Endodermal cell (in vitro differentiated cells): ENCODE results near the gene FAM149A. TPM values are rescaled to one million over a fixed set of nuclear protein-coding genes. Genes with fewer than 3 reads are reported as not detected.
A peak's percentile ranks its signal among the peaks of the same experiment; 100 is the strongest.

Source experiments
- DNase-seq: peaks from one replicate; pipeline ENCODE4 v3.0.0-alpha.2; 2017
- H3K27ac ChIP-seq: 2 replicates; pipeline ENCODE4 v1.5.1; 2013; ENCODE audit warnings: mild to moderate bottlenecking, low read depth, low read length, moderate library complexity
- H3K27me3 ChIP-seq: 2 replicates; pipeline ENCODE4 v1.6.1; 2013; ENCODE audit warnings: mild to moderate bottlenecking, low read length, moderate library complexity; ENCODE audit not compliant: insufficient read depth, control insufficient read depth, poor library complexity, severe bottlenecking
- H3K36me3 ChIP-seq: 2 replicates; pipeline ENCODE4 v1.7.0; 2013; ENCODE audit warnings: mild to moderate bottlenecking, low read length, moderate library complexity; ENCODE audit not compliant: control insufficient read depth, insufficient read depth
- H3K4me1 ChIP-seq: one replicate; pipeline ENCODE4 v1.7.0; 2013; ENCODE audit warnings: low read length; ENCODE audit not compliant: control insufficient read depth, insufficient read depth
- H3K4me3 ChIP-seq: 2 replicates; pipeline ENCODE4 v1.5.1; 2013; ENCODE audit warnings: mild to moderate bottlenecking, low read length, moderate library complexity
- H3K9ac ChIP-seq: 2 replicates; pipeline ENCODE4 v1.6.1; 2013; ENCODE audit warnings: mild to moderate bottlenecking, low read length, moderate library complexity; ENCODE audit not compliant: poor library complexity, severe bottlenecking; ENCODE audit errors: extremely low read depth
- H3K9me3 ChIP-seq: 2 replicates; pipeline ENCODE4 v1.6.1; 2013; ENCODE audit warnings: mild to moderate bottlenecking, low read length, moderate library complexity; ENCODE audit not compliant: control insufficient read depth
- H3K27ac Mint-ChIP-seq: 2 replicates; pipeline ENCODE4 v1.8.0; 2020; ENCODE audit warnings: mixed read lengths
- H3K27me3 Mint-ChIP-seq: 2 replicates; pipeline ENCODE4 v1.8.0; 2021; ENCODE audit warnings: mild to moderate bottlenecking, mixed read lengths; ENCODE audit not compliant: insufficient read depth
- H3K36me3 Mint-ChIP-seq: 2 replicates; pipeline ENCODE4 v1.8.0; 2020; ENCODE audit warnings: low read depth, mixed read lengths
- H3K4me1 Mint-ChIP-seq: 2 replicates; pipeline ENCODE4 v1.8.0; 2020; ENCODE audit warnings: mixed read lengths
- H3K4me3 Mint-ChIP-seq: 2 replicates; pipeline ENCODE4 v1.8.0; 2020; ENCODE audit warnings: mild to moderate bottlenecking, moderate library complexity, mixed read lengths
- H3K9me3 Mint-ChIP-seq: 2 replicates; pipeline ENCODE4 v1.8.0; 2020; ENCODE audit warnings: mild to moderate bottlenecking, mixed read lengths
- CTCF ChIP-seq: fragments of 200-600 bp; sonication (generic); conservative IDR thresholded peaks from 2 replicates; pipeline ENCODE4 v1.5.0; 2021; ENCODE audit warnings: antibody characterized with exemption, mild to moderate bottlenecking
- WGBS, 2 experiments: methylation state at CpG; one replicate each; pipeline versions ENCODE4 v1.1.5 to v1.1.7; 2013; ENCODE audit warnings: missing lambda C conversion rate in 2 of 2, mixed read lengths in 1 of 2; ENCODE audit not compliant: insufficient coverage in 1 of 2, insufficient read length in 1 of 2; 5-methylcytosine and 5-hydroxymethylcytosine counted together
- total RNA-seq, 2 donors: library from RNA; stranded (reverse); fragmentation: NEBNext Ultra II Directional in 1 of 2; extraction: Animal tissue kit (Norgen Biotek cat#: 25700) in 1 of 2; gene quantifications; 2 replicates in 1 of 2; 3 replicates in 1 of 2; pipeline ENCODE4 v1.2.1, GENCODE V29; 2021

Gene FAM149A
- total RNA-seq, 2 donors from 2014 or later: 2.4 to 3.3 TPM

- Mint-ChIP-seq H3K27me3 (no peaks in the 10 kb centered on the region), H3K9me3 (peaks cover 18% of the 10 kb centered on the region), H3K4me1 (no peaks in the 10 kb centered on the region), H3K4me3 (no peak overlapping the region), H3K36me3 (peaks cover 5% of the 10 kb centered on the region), H3K27ac (no peak overlapping the region)
- Histone ChIP-seq H3K9me3 (no peaks in the 10 kb centered on the region), H3K9ac (no peak overlapping the region), H3K36me3 (no peaks in the 10 kb centered on the region), H3K4me1 (no peaks in the 10 kb centered on the region), H3K4me3 (no peak overlapping the region), H3K27ac (no peak overlapping the region), H3K27me3 (no peaks in the 10 kb centered on the region)
- no peak for DNase-seq
- no peak for TF ChIP-seq CTCF
- 95 to 100% methylated on average over 1 to 4 of the region's 4 CpGs for WGBS, 2 experiments
Measured at GRCh38 chr4:186061921-186062320, 42.6 kb upstream of the FAM149A start.

GRCh38 chr4:186067757-186068385 is 36.6 kb upstream of the FAM149A start:
- no peaks in the 10 kb centered on the region for H3K4me1 ChIP-seq
- TF ChIP-seq CTCF: peak; percentile 71
- DNase-seq: peak; percentile 64
- Mint-ChIP-seq H3K4me3 (no peak overlapping the region), H3K36me3 (no peaks in the 10 kb centered on the region), H3K4me1 (peaks cover 2% of the 10 kb centered on the region), H3K9me3 (no peaks in the 10 kb centered on the region), H3K27me3 (no peaks in the 10 kb centered on the region), H3K27ac (no peak overlapping the region)
- no peaks in the 10 kb centered on the region for H3K9me3 ChIP-seq
- no peak overlapping the region for H3K9ac ChIP-seq
- no peaks in the 10 kb centered on the region for H3K27me3 ChIP-seq
- no peak overlapping the region for H3K27ac ChIP-seq
- 66 to 79% methylated on average over 7 to 8 of the region's 9 CpGs for WGBS, 2 experiments
- H3K4me3 ChIP-seq: no peak overlapping the region
- H3K36me3 ChIP-seq: no peaks in the 10 kb centered on the region

- 87 to 91% methylated on average over 9 to 12 of the region's 12 CpGs for WGBS, 2 experiments
- H3K4me3 ChIP-seq: no peak within 1 kb of the TSS
- no peaks in the 10 kb centered on the region for H3K4me1 ChIP-seq
- no peaks in the 10 kb centered on the region for H3K36me3 Mint-ChIP-seq
- H3K9ac ChIP-seq: no peak within 1 kb of the TSS
- no peaks in the 10 kb centered on the region for H3K9me3 Mint-ChIP-seq
- no peak within 1 kb of the TSS for H3K27ac Mint-ChIP-seq
- DNase-seq: no peak
- no peaks in the 10 kb centered on the region for H3K36me3 ChIP-seq
- H3K27me3 Mint-ChIP-seq: no peaks in the 10 kb centered on the region
- no peak within 1 kb of the TSS for H3K27ac ChIP-seq
- no peaks in the 10 kb centered on the region for H3K27me3 ChIP-seq
- peaks cover 2% of the 10 kb centered on the region for H3K4me1 Mint-ChIP-seq
- no peak for TF ChIP-seq CTCF
- H3K4me3 Mint-ChIP-seq: no peak within 1 kb of the TSS
- no peaks in the 10 kb centered on the region for H3K9me3 ChIP-seq
Measured at GRCh38 chr4:186068581-186069348, 35.7 kb upstream of the FAM149A start, which contains the start of gene TLR3. TLR3 (plus strand) TSS chr4:186069156; CDS start chr4:186076620, 7,464 bp downstream.
